Astrocyte (in vitro differentiated cells and primary cell): ENCODE results near the gene CCDC71.

Experiments used
- EZH2 ChIP-seq: IDR thresholded peaks from 2 replicates; pipeline ENCODE4 v1.6.1; 2012; ENCODE audit warnings: mild to moderate bottlenecking, low read length, inconsistent platforms; ENCODE audit not compliant: insufficient read depth
- TF ChIP-seq, protein P1 (sequence below): IDR thresholded peaks from 2 replicates; pipeline ENCODE4 v1.5.1; 2011; ENCODE audit warnings: low read depth, mild to moderate bottlenecking, inconsistent platforms, low read length, moderate library complexity; ENCODE audit not compliant: insufficient read depth

- TF ChIP-seq EZH2 = no peak
- TF ChIP-seq, protein P1, sequence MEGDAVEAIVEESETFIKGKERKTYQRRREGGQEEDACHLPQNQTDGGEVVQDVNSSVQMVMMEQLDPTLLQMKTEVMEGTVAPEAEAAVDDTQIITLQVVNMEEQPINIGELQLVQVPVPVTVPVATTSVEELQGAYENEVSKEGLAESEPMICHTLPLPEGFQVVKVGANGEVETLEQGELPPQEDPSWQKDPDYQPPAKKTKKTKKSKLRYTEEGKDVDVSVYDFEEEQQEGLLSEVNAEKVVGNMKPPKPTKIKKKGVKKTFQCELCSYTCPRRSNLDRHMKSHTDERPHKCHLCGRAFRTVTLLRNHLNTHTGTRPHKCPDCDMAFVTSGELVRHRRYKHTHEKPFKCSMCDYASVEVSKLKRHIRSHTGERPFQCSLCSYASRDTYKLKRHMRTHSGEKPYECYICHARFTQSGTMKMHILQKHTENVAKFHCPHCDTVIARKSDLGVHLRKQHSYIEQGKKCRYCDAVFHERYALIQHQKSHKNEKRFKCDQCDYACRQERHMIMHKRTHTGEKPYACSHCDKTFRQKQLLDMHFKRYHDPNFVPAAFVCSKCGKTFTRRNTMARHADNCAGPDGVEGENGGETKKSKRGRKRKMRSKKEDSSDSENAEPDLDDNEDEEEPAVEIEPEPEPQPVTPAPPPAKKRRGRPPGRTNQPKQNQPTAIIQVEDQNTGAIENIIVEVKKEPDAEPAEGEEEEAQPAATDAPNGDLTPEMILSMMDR = no peak
Observed at GRCh38 chr3:49120438-49121131, 45.5 kb downstream of the CCDC71 start, which contains the start of gene USP19.
